Ishikawa (cell line): ENCODE results near the gene NKAIN2.

Experiments
- CEBPB ChIP-seq: IDR thresholded peaks from 2 replicates; pipeline ENCODE4 v1.6.1; 2012
- CREB1 ChIP-seq: IDR thresholded peaks from 2 replicates; pipeline ENCODE4 v1.6.1; 2012; ENCODE audit warnings: low read depth
- EGR1 ChIP-seq: IDR thresholded peaks from 2 replicates; pipeline ENCODE4 v1.6.1; 2012
- EP300 ChIP-seq: IDR thresholded peaks from 2 replicates; pipeline ENCODE4 v1.6.1; 2012; ENCODE audit warnings: borderline replicate concordance
- FOXM1 ChIP-seq: IDR thresholded peaks from 2 replicates; pipeline ENCODE4 v1.6.1; 2012; ENCODE audit warnings: low read depth, borderline replicate concordance
- MAX ChIP-seq: IDR thresholded peaks from 2 replicates; pipeline ENCODE4 v1.6.1; 2012
- NFIC ChIP-seq: IDR thresholded peaks from 2 replicates; pipeline ENCODE4 v1.6.1; 2012
- RAD21 ChIP-seq: IDR thresholded peaks from 2 replicates; pipeline ENCODE4 v1.6.1; 2012; ENCODE audit warnings: low read depth
- REST ChIP-seq: IDR thresholded peaks from 2 replicates; pipeline ENCODE4 v1.6.1; 2012; ENCODE audit warnings: low read depth, mild to moderate bottlenecking
- TAF1 ChIP-seq: IDR thresholded peaks from 2 replicates; pipeline ENCODE4 v1.6.1; 2012; ENCODE audit warnings: low read depth, mild to moderate bottlenecking
- TCF12 ChIP-seq: IDR thresholded peaks from 2 replicates; pipeline ENCODE4 v1.6.1; 2012; ENCODE audit warnings: low read depth
- TEAD4 ChIP-seq: IDR thresholded peaks from 2 replicates; pipeline ENCODE4 v1.6.1; 2012
- USF1 ChIP-seq: IDR thresholded peaks from 2 replicates; pipeline ENCODE4 v1.6.1; 2012
- YY1 ChIP-seq: IDR thresholded peaks from 2 replicates; pipeline ENCODE4 v1.6.1; 2012; ENCODE audit warnings: low read depth
- ZBTB7A ChIP-seq: IDR thresholded peaks from 2 replicates; pipeline ENCODE4 v1.6.1; 2012; ENCODE audit warnings: low read depth

Gene NKAIN2

DNA sequence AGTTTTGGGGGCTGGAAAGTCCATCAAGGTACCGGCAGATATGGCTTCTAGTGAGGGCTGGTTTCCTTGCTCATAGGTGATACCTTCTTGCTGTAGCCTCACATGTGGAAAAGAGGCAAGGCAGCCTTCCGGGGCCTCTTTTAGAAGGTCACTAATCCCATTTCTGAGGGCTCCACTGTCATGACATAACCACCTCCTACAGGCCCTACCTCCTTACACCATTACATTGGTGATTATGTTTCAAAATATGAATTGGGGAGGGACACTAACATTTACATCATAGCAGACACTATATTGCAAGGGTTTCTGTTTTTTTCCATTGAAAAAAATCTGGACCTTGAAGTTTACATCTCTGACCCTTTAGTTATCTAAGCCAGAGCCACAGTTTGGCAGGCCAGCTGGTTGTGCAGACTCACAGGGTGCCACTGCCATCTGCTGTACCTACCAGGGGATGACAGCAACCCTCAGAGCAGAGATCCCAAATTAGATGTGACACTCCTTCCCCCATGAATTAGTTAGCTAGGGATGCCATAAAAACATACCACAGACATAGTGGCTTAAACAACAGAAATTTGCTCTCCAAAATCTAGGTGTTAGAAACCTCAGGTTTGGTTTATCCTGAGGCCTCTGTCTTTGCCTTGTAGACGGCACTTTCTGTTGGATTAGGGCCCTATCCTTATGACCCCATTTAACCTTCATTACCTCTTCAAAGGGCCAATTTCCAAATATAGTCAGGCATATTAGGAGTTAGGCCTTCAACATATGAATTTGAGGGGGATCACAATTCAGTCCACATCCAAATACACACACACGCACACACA lies 992.2 kb downstream of the NKAIN2 start:
- TF ChIP-seq RAD21 (peak; percentile 61), EGR1 (no peak), TEAD4 (no peak), TCF12 (no peak)

DNA sequence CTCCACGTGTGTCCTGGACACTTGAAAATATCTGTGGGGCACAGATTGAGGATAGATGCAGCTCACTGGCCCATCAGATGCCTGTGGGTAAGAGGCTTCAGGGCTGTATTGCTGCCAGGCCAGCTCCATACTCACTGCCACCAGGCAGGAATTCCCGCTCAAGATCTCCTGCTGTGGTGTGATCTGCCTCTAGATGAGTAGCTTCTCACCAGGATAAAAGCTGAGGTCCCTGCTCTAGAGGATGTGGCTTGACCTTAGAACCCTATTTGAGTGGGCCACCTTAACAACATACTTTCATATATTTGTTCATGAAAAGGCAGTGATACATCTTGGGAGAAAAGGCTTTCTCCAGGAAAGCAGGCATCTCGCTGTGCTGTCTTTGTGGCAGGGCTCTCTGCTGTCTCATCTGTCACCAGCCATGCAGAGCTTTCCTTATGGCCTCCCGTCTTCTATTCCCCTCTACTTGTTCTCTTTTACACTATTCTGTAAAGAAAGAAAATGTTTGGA lies 992.9 kb downstream of the NKAIN2 start:
- TF ChIP-seq EP300 = no peak
- no peak for TF ChIP-seq YY1
- no peak for TF ChIP-seq CREB1
- TF ChIP-seq RAD21 = no peak
- no peak for TF ChIP-seq REST
- TF ChIP-seq EGR1 = no peak
- no peak for TF ChIP-seq TEAD4
- TF ChIP-seq MAX = no peak
- TF ChIP-seq FOXM1 = no peak
- no peak for TF ChIP-seq TAF1
- TF ChIP-seq CEBPB = no peak
- TF ChIP-seq TCF12 = no peak
- no peak for TF ChIP-seq USF1

DNA sequence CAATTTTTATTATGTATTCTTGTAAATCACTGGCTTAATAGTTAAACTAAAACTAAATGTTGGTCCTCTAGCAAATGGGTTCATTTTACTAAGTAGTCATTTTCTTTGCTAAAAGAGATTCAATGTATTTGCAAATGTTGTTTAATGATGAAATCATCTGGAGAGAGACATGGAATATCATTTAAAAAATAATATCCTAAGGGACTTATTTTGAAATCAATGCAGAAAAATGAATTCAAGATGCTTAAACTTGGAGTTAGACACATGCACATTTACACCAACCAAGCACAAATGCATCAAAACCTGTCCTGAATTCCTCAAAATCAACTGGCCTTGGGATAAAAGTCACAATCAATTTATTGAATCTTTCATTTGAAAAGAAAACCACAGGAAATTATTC lies 993.6 kb downstream of the NKAIN2 start:
- no peak for TF ChIP-seq REST
- no peak for TF ChIP-seq ZBTB7A
- no peak for TF ChIP-seq CEBPB
- TF ChIP-seq TCF12 = no peak
- TF ChIP-seq TEAD4 = no peak
- TF ChIP-seq USF1 = no peak
- no peak for TF ChIP-seq TAF1
- no peak for TF ChIP-seq CREB1
- TF ChIP-seq YY1 = no peak
- no peak for TF ChIP-seq RAD21

- no peak for TF ChIP-seq RAD21
- TF ChIP-seq EGR1 = no peak
- TF ChIP-seq EP300 = no peak
- no peak for TF ChIP-seq NFIC
- TF ChIP-seq YY1 = no peak
- TF ChIP-seq TCF12 = no peak
Observed at GRCh38 chr6:124798942-124799496, 995.4 kb downstream of the NKAIN2 start.

DNA sequence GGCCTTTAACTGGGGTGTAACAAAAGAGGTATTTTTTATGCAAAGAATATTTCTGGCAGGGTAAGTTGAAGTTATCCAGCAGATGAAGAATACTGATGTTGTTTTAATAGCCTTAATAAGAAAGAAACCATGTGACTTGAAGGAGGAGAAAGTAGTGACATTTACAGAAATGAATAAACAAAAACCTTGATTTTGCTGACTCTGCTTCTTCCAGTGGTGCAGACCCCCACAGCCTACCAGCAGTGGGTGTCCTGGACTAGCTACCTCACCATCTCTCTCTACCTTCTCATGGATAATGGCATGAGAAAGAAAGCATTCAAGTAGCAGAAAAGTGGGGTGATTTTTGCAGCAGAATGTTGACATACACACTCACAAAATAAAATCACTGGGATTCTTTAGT lies 996.0 kb downstream of the NKAIN2 start:
- no peak for TF ChIP-seq MAX
- TF ChIP-seq FOXM1 = no peak
- no peak for TF ChIP-seq EP300
- TF ChIP-seq TCF12 = no peak
- no peak for TF ChIP-seq TAF1
- TF ChIP-seq ZBTB7A = no peak
- TF ChIP-seq CEBPB = no peak
- no peak for TF ChIP-seq RAD21
- no peak for TF ChIP-seq EGR1
- no peak for TF ChIP-seq YY1
- no peak for TF ChIP-seq REST
- no peak for TF ChIP-seq NFIC
- no peak for TF ChIP-seq USF1
- TF ChIP-seq TEAD4 = no peak
- TF ChIP-seq CREB1 = no peak
